ENCODE results near the gene ARHGAP8.
"Not testable (repeated sequence)": the region's sequence is repeated elsewhere in the genome, so short reads cannot be mapped to it uniquely, and the experiment has no call there.

Gene ARHGAP8

DNA sequence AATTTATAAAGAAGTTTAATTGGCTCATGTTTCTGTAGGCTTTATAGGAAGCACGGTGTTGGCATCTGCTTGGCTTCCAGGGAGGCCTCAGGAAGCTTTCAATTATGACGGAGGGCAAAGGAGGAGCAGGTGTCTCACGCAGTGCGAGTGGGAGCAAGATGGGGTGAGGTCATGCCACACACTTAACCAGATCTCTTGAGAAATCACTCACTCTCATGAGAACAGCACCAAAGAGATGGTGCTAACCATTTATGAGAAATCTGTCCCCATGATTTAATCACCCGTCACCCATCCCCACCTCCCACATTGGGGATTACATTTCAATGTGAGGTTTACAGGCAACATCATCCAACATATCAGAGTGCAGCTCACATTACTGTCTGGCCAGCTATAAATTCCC is 103.5 kb downstream of the ARHGAP8 start:
- DNase-seq (ENCODE audit: low read depth, low spot score), result no peak

DNA sequence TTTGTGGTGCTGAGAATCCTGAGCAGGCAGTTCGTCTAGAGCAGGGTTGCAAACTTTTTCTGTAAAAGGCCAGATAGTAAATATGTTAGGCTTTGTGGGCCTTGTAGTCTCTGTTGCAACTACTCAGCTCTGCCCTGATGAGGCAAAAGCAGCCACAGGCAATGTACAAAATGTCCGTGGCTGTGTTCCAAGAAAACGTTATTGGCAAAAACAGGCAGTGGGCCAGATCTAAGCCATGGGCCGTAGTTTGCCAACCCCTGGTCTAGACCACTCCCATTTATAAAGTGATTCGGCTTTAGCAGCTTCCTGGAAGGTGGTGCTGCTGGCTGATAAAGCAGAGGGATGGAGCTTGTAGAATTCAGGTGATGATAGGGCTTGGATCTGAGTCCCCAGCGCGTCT is 106.4 kb downstream of the ARHGAP8 start:
- DNase-seq (ENCODE audit: low read depth, low spot score), result not testable (repeated sequence)

DNA sequence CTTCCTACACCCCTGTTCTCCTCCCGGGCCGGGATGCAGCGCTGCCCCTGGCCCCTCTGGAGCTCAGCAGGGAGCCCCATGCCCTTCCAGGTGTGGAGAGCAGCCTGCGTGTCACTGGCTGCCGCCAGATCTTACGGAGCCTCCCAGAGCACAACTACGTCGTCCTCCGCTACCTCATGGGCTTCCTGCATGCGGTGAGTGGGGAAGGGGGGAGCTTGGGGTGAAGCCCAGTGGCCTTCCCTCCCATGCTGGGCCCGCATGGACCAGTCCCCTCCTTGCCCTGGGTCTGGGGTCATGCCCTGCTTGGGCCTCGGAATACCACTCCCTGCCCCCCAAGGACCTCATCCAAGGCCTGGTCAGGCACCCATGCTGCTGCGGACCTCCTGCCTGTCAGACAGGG is 107.3 kb downstream of the ARHGAP8 start:
- DNase-seq (ENCODE audit: low read depth, low spot score), result no peak

DNA sequence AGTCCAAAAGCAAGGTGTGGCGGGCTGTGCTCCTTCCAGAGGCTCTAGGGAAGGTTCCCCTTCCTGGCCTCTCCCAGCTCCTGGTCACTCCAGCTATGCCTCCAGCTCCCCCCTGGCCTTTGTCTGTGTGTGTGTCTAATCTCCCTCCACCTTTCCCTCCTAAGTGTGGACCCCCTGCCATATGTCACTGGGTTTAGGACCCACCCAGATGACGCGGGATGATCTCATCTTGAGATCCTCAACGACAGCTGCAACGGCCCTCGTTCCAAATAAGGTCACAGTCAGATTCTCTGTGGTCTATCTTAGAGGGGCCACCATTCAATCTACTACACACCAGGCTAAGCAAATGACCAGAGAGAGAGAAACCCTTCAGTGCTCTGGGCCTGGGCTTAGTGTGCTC is 107.9 kb downstream of the ARHGAP8 start:
- DNase-seq (ENCODE audit: low read depth, low spot score), result no peak

DNA sequence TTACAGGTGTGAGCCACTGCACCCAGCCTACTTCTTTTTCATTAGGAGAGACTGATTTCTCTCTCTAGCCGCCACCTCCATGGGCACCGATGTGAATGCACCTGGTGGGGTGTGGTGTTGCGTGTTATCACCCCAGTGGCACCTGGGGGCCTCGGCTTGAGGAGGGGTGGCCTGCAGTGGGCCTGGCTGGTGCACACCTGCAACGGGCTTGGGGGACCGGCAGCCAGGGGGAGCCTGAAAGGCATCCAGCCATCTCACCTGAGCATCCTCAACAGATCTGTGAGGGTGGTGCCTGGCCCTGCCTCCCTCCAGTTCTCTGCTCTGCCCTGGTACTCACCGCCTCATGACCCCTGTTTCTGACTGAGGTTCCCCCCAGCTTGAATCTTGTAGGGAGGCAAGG is 108.9 kb downstream of the ARHGAP8 start:
- DNase-seq (ENCODE audit: low read depth, low spot score), result no peak

DNA sequence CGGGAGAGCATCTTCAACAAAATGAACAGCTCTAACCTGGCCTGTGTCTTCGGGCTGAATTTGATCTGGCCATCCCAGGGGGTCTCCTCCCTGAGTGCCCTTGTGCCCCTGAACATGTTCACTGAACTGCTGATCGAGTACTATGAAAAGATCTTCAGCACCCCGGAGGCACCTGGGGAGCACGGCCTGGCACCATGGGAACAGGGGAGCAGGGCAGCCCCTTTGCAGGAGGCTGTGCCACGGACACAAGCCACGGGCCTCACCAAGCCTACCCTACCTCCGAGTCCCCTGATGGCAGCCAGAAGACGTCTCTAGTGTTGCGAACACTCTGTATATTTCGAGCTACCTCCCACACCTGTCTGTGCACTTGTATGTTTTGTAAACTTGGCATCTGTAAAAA is 109.9 kb downstream of the ARHGAP8 start:
- DNase-seq (ENCODE audit: low read depth, low spot score), result no peak

DNA sequence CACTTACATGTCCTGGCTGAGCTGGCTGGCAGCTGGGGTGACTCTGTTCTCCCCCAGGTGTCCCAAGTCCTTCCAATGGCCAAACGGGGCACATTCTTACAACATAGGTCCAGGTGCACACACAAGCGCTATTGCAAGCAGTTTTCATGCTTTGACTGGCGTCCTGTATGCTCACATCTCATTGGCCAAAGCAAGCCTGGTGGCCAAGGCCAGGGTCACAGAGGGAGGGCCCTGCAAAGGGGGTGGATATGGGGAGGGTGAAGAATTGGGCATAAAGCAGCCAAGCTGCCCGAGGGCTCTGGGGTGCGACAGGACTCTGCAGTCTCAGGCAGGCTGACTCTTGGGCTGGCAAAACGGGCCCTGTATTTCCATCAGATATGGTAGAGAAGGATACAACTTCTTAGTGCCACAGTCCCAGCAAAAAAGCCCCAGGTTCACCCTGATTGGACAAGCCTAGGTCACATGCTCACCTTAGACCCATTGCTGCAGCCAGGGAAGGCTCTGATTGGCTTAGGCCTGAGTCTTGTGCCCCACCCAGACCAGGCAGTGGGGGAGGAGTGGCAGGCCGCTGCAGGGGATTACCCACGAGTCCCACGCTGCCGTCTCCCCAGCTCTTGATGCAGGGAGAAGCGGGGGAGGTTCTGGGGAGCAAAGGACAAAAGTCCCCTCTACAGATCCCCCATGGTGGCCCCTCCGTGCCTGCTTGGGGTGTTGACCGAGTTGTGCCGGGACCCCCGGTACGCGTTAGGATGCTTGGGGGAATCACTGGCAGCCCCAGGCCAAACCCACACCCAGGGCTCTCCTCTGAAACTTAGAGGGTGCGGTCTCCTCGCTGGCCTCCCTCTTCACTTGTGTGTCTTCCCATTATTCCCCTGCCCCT is 110.8 kb downstream of the ARHGAP8 start:
- no peak for DNase-seq (ENCODE audit: low read depth, low spot score)

DNA sequence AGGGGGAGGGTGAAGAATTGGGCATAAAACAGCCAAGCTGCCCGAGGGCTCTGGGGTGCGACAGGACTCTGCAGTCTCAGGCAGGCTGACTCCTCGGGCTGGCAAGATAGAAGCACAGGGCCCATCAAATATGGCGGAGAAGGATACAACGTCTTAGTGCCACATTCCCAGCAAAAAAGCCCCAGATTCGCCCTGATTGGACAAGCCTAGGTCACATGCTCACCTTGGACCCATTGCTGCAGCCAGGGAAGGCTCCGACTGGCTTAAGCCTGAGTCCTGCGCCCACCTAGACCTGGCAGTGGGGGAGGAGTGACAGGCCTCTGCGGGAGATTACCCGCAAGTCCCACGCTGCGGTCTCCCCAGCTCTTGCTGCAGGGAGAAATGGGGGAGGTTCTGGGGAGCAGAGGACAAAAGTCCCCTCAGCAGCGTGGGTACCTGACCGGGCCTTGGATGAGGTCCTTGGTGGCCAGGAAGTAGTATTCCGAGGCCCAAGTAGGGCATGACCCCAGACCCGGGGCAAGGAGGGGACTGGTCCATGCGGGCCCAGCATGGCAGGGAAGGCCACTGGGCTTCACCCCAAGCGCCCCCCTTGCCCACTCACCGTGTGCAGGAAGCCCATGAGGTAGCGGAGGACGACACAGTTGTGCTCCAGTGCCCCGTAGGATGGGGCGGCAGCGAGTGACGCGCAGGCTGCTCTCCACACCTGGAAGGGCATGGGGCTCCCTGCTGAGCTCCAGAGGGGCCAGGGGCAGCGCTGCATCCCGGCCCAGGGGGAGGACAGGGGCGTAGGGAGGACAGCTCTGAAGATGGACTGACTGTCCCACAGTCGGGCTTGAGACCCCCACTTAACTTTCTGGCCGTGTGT is 113.0 kb downstream of the ARHGAP8 start:
- no peak for DNase-seq (ENCODE audit: low read depth, low spot score)

DNA sequence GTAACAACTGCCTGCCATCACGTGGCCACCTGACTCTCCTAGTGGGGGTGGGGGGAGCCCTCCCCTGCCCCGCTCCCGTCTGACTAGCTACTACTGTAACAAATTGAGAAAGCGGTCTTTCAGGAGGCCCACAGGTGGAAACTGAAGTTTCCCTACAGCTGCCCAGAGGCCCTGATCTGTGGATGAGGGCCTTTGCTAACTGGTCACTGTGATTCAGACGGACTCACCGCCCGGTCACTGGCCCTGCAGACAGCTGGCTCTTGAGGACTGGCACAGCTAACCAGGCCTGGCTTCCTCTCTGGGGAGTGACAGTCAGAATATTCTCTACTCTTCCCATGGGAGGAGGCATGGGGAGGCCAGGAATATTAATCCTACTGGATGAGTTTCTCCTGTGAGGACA is 116.8 kb downstream of the ARHGAP8 start:
- DNase-seq (ENCODE audit: low read depth, low spot score), result no peak

DNA sequence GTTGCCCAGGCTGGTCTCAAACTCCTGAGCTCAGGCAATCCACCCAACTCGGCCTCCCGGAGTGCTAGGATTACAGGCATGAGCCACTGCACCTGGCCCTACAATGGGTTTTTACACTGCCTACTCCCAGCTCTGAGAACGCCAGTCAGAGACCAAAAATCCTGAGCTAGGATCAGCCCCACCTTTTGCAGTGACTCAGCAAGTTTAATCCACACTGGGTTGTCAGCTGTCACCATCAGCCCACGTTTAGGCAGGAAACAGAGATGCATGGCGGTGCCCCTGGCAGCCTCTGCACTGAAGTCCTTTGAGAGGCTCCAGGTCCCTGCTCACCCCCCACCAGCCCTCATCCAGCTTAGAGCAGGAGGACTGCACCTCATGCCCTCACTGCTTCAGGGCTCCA is 117.6 kb downstream of the ARHGAP8 start:
- DNase-seq (ENCODE audit: low read depth, low spot score), result no peak

DNA sequence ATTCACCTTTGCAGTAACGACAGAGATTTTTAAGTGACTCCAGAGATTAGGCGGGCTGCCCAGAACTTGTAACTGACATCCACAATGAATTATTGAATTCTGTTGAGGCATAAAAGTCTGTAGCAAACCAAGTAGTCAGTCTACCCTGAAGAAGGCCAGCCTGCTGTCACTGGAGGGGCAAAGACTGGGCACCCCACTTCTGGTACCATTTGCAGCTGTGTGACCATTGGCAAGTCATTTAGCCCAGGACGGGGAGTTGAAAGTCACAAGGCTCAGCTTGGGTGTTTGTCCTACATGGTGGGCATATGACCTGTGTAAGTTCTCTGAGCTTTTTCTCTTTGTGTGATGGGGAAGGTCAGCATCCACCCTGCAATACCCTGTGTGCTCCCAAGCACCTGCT is 119.4 kb downstream of the ARHGAP8 start:
- no peak for DNase-seq (ENCODE audit: low read depth, low spot score)

DNA sequence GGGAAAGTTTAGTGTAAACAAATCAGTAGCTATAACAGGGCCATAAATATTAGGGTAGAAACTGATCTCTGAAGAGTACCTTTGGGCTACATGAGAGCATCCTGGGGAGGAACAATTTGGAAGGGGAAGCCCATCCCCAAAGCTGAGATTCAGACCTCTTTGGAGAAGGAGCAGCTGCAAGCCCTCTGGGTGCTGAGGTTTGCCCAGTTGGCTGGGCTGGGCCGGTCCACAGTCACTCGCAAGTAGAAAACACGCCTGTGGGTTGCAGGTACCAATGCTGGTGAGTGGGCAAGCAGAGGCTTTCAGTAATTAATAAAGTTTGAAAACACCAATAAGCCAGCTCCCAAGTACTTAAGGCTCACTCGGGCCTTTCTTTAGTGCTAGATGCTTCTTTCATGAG is 124.5 kb downstream of the ARHGAP8 start:
- DNase-seq (ENCODE audit: low read depth, low spot score), result no peak

DNA sequence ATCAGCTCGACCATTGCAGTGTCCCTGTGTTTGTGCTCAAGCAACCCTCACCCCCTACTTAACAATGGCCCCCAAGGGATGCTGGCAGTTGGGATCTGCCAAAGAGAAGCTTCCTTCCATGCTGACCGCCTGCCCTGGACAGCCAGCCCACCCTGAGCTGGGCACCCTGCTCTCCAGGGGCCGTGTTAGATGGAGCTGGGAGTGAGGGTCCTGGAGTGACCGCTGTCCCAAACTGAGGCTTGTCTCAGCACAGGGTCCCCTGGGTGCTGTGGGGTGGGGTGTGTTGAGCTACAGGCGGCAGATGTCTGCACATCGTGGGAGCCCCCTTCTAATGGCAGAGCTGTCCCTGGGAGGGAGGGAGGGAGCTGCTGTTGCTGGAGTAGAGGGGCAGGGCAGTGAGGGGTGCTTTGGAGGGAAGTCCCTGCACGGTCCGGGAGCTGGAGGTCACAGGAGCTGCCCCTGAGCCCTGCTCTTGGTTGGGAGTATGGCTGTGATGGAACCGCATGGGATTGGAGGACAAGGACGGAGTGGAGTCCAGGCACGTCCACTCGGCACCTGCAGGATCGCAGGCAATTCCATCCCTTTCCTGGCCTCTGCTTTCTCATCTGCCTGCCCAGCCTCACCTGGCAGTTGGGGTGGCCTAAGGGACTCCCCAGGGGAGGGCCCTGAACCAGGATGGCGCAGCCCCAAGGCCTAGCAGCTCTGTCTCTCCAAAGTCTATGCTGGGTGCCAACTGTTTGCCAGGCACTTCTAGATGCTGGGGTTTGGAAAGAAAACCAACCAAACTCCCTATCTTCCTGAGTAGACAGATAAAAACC is 126.3 kb downstream of the ARHGAP8 start:
- DNase-seq (ENCODE audit: low read depth, low spot score), result no peak

DNA sequence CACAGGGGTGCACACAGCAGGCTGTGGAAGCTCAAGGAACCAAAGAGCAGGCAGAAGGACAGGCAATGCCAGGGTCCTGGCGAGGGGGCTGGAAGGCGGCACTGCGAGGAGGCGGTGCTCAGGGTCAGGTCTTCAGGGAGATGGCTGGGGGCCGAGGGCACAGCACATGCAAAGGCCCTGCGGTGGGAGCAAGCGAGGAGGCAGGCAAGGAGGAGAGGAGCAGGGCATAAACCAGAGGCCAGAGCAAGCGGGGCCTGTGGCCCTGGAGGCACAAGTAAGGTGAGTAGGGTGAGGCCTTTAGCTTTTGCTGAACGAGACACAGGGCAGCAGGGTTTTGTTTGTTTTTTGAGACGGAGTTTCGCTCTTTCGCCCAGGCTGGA is 126.9 kb downstream of the ARHGAP8 start:
- DNase-seq (ENCODE audit: low read depth, low spot score), result no peak

DNA sequence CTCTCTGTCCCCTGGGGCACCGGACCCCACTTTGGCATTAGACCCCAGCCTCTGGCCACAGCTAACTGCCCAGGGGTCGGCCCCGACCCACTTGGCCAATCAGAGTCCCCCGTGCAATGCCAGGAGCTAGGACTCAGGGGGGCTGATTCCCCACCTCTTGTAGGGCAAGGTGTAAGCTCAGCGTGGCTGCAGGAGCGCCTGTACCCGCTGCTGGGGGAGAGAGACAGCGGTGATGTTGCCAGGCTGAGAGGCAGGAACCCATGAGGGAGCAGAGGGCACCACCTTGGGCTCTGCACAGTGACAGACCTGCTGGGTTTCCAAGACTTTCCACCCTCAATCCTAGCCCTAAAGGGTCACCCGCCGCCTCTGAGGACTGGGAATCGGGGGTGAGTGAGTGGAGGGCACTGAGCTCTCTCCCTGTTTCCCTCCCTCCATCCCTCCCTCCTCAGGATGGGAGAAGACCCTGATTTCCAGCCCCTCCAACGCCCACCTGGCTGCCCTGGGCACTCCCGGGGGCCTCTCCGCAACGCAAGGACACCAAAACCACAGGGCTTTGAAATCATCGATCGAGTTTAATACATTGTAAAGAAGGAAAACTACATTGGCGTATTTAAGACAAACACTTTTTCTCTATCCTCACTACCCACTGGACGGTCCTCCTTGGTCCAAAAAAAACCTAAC is 128.4 kb downstream of the ARHGAP8 start:
- DNase-seq (ENCODE audit: low read depth, low spot score), result no peak

DNA sequence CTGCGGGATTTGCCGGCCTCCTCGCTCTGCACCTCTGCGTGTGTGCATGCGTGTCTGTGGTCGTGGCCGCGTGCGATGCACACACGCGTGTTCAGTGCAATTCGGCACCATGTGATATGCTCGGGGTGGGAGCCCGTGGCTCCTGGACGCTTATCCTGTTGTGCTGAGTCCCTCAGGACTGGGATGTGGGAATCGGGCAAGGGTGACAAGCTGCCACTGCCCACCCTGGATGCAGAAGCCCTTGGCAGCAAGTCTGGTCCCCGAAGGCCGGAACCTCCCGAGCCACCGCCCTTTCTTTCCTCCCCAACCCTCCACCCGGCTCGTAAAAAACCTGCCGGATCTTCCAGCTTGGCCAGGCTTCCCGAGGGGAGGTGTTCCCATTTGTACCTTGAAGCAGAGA is 129.2 kb downstream of the ARHGAP8 start:
- no peak for DNase-seq (ENCODE audit: low read depth, low spot score)

DNA sequence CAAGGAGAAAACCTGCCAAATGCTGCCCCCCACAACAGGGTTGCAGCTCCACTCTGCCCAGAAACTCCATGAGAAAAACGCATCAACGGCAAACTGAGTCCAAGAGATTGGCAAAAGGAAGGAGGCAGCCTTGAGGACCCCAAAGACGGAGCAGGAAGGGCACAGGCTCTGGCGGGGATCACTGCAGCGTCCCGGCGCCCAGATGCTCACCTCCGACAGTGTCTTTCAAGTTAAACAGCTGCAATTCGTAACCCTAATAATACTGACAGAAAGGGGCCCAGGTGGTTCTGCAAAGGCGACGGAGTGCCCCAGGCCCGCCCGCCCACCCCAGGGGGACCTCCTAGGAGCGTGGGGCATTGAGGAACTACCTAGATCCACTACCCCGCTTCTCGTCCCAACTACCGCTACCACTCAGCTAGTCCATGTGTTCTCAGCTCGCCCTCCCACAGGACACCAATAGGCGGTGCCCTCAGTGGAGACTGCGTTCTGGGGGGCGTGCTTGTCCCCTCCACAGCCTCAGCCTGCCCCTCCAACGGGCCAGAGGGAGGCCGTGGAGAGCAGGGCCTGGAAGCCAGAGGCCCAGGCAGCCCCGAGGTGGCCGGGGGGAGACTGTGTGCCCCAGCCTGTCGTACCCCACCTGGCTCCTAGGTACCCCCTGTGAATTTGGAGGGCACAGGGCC is 130.0 kb downstream of the ARHGAP8 start:
- no peak for DNase-seq (ENCODE audit: low read depth, low spot score)

DNA sequence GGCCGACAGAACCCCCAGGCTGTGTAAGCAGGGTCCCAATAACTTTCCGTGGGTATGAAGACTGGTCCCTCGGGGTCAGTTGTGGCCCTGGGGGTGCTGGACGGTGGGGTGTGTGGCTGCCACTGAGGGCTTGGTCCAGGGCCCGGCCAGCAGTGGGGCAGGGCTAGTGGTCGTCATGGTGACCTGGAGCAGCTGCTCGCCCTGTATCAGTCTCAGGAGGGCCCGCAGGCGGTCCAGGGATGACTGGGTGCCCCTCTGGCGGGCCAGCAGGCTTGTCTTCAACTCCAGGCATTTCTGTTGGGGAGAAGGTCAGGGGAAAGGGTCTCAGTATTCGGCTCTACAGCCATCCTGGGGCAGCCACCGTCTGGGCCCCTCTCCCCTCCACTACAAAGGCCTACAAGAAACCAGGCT is 130.6 kb downstream of the ARHGAP8 start:
- no peak for DNase-seq (ENCODE audit: low read depth, low spot score)

DNA sequence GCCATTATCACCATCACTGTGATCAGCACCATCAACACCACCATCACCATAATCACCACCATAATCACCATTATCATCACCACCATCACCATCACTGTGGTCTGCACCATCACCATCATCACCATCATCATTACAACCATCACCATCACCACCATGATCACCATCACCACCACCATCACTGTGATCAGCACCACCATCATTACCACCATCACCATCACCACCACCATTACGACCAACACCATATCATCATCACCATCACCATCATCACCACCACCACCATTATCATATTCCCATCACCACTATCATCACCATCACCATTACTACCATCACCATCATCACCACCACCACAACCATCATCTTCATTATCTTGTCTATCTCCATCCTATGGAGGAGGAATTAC is 132.2 kb downstream of the ARHGAP8 start:
- DNase-seq (ENCODE audit: low read depth, low spot score), result no peak

DNA sequence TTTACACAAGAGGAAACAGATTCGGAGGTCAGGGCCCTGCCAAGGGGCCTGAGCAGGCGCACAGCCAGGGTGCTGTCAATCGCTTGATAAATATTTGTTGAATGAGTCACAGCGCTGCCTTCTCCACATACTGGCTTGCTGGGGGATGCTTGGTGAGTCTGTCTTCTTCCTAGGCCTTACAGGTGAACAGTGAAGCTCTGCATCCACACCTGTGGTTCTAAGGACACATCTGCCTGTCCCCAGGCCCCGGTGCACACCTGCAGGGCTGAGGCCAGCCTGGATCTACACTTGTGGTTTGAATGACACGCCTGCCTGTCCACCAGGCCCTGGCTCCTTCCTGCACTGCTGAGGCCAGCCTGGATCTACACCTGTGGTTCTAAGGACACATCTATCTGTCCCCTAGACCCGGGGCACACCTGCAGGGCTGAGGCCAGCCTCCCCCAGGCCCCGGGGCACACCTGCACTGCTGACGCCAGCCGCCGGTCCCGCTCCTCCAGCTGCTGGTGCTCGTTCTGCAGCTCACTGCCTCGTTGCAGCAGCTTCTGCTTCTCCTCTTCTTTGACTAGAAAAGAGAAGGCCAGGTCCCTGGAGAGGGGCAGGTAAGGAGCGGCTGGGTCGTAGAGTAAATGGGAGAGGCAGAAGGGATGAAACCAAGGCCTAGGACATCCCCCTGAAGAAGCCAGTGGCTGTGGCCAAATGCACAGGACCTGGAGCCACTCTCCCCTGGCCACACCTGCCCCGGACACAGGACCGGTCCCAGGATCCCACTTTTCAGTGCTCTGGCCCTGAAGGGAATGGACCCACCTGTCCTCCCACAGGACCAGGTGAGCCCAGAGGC is 132.8 kb downstream of the ARHGAP8 start:
- no peak for DNase-seq (ENCODE audit: low read depth, low spot score)
